ENCODE measurements around the gene EFCAB13.
"Not testable (repeated sequence)": the region's sequence is repeated elsewhere in the genome, so short reads cannot be mapped to it uniquely, and the experiment has no call there.

Gene EFCAB13

GRCh38 chr17:47427985-47428384 lies 104.2 kb downstream of the EFCAB13 start:
- no peak for DNase-seq

GRCh38 chr17:47432240-47432639 lies 108.5 kb downstream of the EFCAB13 start:
- not testable (repeated sequence) for DNase-seq

- DNase-seq: no peak
These were observed 141.4 kb downstream of the EFCAB13 start for GRCh38 chr17:47465165-47465564.

GRCh38 chr17:47466976-47467375 lies 143.2 kb downstream of the EFCAB13 start:
- DNase-seq: not testable (repeated sequence)

- DNase-seq: no peak
These were observed 147.1 kb downstream of the EFCAB13 start for GRCh38 chr17:47470836-47471235.

GRCh38 chr17:47472073-47472472 lies 148.3 kb downstream of the EFCAB13 start:
- not testable (repeated sequence) for DNase-seq
